Keratinocyte (primary cell): ENCODE data around the gene CACNA1B. TPM values are rescaled to one million over a fixed set of nuclear protein-coding genes. Genes with fewer than 3 reads are reported as not detected.

Experiments
- DNase-seq: peaks from one replicate; pipeline ENCODE4 v3.0.0-alpha.2; 2011; ENCODE audit warnings: low read depth, missing footprints, low spot score
- FAIRE-seq: peaks from 2 replicates; lab custom pipeline; 2011; peaks lifted over from hg19 to GRCh38; lab: Jason Lieb, UNC
- H2AFZ ChIP-seq: 2 replicates; pipeline ENCODE4 v1.6.0; 2012; ENCODE audit warnings: low read length, control low read depth, inconsistent platforms; ENCODE audit not compliant: control insufficient read depth
- H3K27ac ChIP-seq: 2 replicates; pipeline ENCODE4 v1.5.1; 2011; ENCODE audit warnings: low read length; ENCODE audit not compliant: control insufficient read depth, insufficient read depth
- H3K27me3 ChIP-seq: 3 replicates; pipeline ENCODE4 v1.6.0; 2011; ENCODE audit warnings: low read length; ENCODE audit not compliant: control insufficient read depth, insufficient read depth; ENCODE audit errors: extremely low read depth
- H3K36me3 ChIP-seq, 2 experiments: 2 replicates in 1 of 2; 3 replicates in 1 of 2; pipeline ENCODE4 v1.5.1; 2011; ENCODE audit warnings: low read length in 2 of 2, mild to moderate bottlenecking in 1 of 2; ENCODE audit not compliant: control insufficient read depth in 2 of 2, insufficient read depth in 2 of 2; ENCODE audit errors: extremely low read depth in 1 of 2
- H3K4me1 ChIP-seq: 3 replicates; pipeline ENCODE4 v1.5.1; 2011; ENCODE audit warnings: low read length; ENCODE audit not compliant: control insufficient read depth, insufficient read depth; ENCODE audit errors: extremely low read depth
- H3K4me2 ChIP-seq: 3 replicates; pipeline ENCODE4 v1.6.0; 2011; ENCODE audit warnings: low read depth, low read length; ENCODE audit not compliant: control insufficient read depth, insufficient read depth; ENCODE audit errors: extremely low read depth
- H3K4me3 ChIP-seq, 3 experiments: fragments of 200-600 bp in 1 of 3; sonication (generic) in 1 of 3; 2 replicates in 2 of 3; 3 replicates in 1 of 3; pipeline ENCODE4 v1.5.1; 2011 to 2016; ENCODE audit warnings: low read length in 3 of 3, mild to moderate bottlenecking in 3 of 3, control low read depth in 2 of 3, inconsistent platforms in 1 of 3, low read depth in 1 of 3, mixed read lengths in 1 of 3, mixed run types in 1 of 3, moderate library complexity in 1 of 3; ENCODE audit not compliant: control insufficient read depth in 2 of 3, insufficient read depth in 2 of 3; ENCODE audit errors: extremely low read depth in 1 of 3
- H3K79me2 ChIP-seq: 2 replicates; pipeline ENCODE4 v1.6.0; 2012; ENCODE audit warnings: low read length; ENCODE audit not compliant: control insufficient read depth, insufficient read depth
- H3K9ac ChIP-seq: 3 replicates; pipeline ENCODE4 v1.6.0; 2011; ENCODE audit warnings: low read length; ENCODE audit not compliant: control insufficient read depth, insufficient read depth; ENCODE audit errors: extremely low read depth
- H3K9me1 ChIP-seq: 3 replicates; pipeline ENCODE4 v1.6.0; 2011; ENCODE audit warnings: low read length; ENCODE audit not compliant: control insufficient read depth, insufficient read depth; ENCODE audit errors: extremely low read depth
- H3K9me3 ChIP-seq: 2 replicates; pipeline ENCODE4 v1.5.1; 2012; ENCODE audit warnings: low read depth, low read length; ENCODE audit not compliant: control insufficient read depth
- H4K20me1 ChIP-seq: 3 replicates; pipeline ENCODE4 v1.6.0; 2011; ENCODE audit warnings: low read length; ENCODE audit not compliant: control insufficient read depth, insufficient read depth; ENCODE audit errors: extremely low read depth
- EZH2 ChIP-seq: IDR thresholded peaks from one replicate; pipeline ENCODE4 v1.6.1; 2012; ENCODE audit warnings: inconsistent platforms, mild to moderate bottlenecking, low read length, moderate library complexity
- dilution Hi-C: fragments of 300-500 bp; cut with MboI; formaldehyde crosslinking; loops from one replicate; pipeline ENCODE4 v1.7.0; 2020; ENCODE audit warnings: low sequenced_read_pairs; ENCODE audit not compliant: extremely low pct_ligation_motif_present
- polyA plus RNA-seq, 5 experiments: library from polyadenylated mRNA; depleted of rRNA in 3 of 5; stranded (reverse) in 3 of 5; stranded (forward) in 1 of 5; unstranded in 1 of 5; fragments of >200 nt; gene quantifications; 1 replicate in 1 of 5; 2 replicates in 3 of 5; 3 replicates in 1 of 5; pipeline versions ENCODE4 v1.2.1 to v1.2.3, GENCODE V29; 2011 to 2012; ENCODE audit warnings: missing spikeins in 2 of 5, low read depth in 1 of 5, low replicate concordance in 1 of 5
- TF ChIP-seq, protein P1 (sequence below), 3 experiments: IDR thresholded peaks in 1 of 3; conservative IDR thresholded peaks in 1 of 3; optimal IDR thresholded peaks in 1 of 3; 2 replicates in 2 of 3; 3 replicates in 1 of 3; pipeline versions ENCODE3 to v1.5.1; 2011; ENCODE audit warnings: low read length in 3 of 3, mild to moderate bottlenecking in 3 of 3, moderate library complexity in 2 of 3, control low read depth in 1 of 3, inconsistent platforms in 1 of 3; ENCODE audit not compliant: insufficient read depth in 2 of 3; ENCODE audit errors: extremely low read depth in 1 of 3

CACNA1B gene
- polyA plus RNA-seq, 1 donor (not counting 4 experiments of a cell fraction or from before 2014, with no cell fraction given): 0.01 TPM

DNA sequence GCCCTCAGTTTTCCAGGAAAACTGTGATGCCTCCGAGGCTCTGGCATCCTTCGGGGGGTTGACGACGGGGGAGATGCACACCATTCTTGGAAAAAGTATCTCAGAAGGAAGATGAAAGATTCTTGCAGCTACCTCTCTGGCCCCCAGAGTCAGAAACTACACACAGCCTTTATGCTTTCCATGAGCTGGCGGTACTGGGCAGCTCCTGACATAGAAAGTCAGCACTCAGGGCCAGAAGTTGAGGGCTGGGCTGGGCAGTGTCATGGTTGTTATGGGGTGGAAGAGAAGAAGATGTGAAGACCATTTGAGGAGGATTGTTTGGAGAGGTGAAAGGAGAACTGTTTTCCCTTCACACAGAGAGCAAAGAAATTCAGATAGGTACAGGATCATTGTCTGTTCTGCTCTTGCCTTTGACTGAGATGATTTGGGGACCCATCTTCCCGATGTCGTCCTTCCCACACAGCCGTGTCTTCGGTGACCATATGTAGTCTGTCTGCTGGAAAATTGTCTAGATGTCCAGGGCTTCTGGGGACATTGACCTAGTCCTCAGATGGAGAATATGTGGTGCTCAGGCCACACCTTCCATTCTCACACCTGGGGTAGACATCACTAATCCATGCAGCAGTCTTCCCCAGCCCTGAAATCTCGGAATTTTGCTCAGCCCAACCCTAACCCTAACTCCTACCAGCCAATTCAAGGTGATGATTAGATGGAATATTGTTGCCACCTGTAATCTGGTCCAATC is 237.1 kb downstream of the CACNA1B start:
- Histone ChIP-seq H3K36me3 (no peaks in the 10 kb centered on the region), H3K79me2 (no peaks in the 10 kb centered on the region), H3K9me1 (no peaks in the 10 kb centered on the region), H2AFZ (no peak overlapping the region), H3K4me3 (no peak overlapping the region), H3K9ac (no peak overlapping the region), H3K4me2 (no peak overlapping the region), H3K27me3 (no peaks in the 10 kb centered on the region), H3K4me1 (no peaks in the 10 kb centered on the region), H4K20me1 (no peaks in the 10 kb centered on the region), H3K27ac (no peak overlapping the region), H3K9me3 (peaks cover 6% of the 10 kb centered on the region)
- dilution Hi-C loops: no loop called here
- DNase-seq (no peak), FAIRE-seq (no peak)
- TF ChIP-seq, protein P1, sequence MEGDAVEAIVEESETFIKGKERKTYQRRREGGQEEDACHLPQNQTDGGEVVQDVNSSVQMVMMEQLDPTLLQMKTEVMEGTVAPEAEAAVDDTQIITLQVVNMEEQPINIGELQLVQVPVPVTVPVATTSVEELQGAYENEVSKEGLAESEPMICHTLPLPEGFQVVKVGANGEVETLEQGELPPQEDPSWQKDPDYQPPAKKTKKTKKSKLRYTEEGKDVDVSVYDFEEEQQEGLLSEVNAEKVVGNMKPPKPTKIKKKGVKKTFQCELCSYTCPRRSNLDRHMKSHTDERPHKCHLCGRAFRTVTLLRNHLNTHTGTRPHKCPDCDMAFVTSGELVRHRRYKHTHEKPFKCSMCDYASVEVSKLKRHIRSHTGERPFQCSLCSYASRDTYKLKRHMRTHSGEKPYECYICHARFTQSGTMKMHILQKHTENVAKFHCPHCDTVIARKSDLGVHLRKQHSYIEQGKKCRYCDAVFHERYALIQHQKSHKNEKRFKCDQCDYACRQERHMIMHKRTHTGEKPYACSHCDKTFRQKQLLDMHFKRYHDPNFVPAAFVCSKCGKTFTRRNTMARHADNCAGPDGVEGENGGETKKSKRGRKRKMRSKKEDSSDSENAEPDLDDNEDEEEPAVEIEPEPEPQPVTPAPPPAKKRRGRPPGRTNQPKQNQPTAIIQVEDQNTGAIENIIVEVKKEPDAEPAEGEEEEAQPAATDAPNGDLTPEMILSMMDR (optimal IDR thresholded peaks at IDR 0.05 in 1 of 3, IDR thresholded peaks at IDR 0.05 in 1 of 3, conservative IDR thresholded peaks at IDR 0.05 in 1 of 3; ENCODE audit: extremely low read depth in 1 of 3, insufficient read depth in 2 of 3, low read length in 3 of 3): no peak
- TF ChIP-seq EZH2: no peak

DNA sequence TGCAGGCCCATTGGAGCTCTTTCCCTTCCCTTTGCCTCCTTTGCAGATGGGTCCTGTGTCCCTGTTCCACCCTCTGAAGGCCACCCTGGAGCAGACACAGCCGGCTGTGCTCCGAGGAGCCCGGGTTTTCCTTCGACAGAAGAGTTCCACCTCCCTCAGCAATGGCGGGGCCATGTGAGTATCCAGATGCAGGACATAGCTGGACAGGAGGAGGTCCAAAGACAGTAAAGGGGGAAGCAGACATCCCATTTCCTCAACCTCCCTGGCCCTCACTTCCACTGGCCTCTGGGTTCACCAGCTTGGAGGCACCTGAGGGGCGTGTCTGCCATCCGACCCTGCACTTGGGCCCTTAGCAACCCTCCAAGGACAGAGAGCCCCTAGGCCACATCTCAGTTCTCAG is 237.9 kb downstream of the CACNA1B start:
- H4K20me1 ChIP-seq: no peaks in the 10 kb centered on the region
- no peak for TF ChIP-seq EZH2
- TF ChIP-seq, protein P1 (optimal IDR thresholded peaks at IDR 0.05 in 1 of 3, IDR thresholded peaks at IDR 0.05 in 1 of 3, conservative IDR thresholded peaks at IDR 0.05 in 1 of 3; ENCODE audit: extremely low read depth in 1 of 3, insufficient read depth in 2 of 3, low read length in 3 of 3): no peak
- FAIRE-seq (no peak), DNase-seq (no peak)
- no peaks in the 10 kb centered on the region for H3K4me1 ChIP-seq
- dilution Hi-C loops: no loop called here
- H3K79me2 ChIP-seq: no peaks in the 10 kb centered on the region
- no peaks in the 10 kb centered on the region for H3K9me1 ChIP-seq
- H3K9me3 ChIP-seq: peaks cover 6% of the 10 kb centered on the region
- H3K4me2 ChIP-seq: no peak overlapping the region
- no peak overlapping the region for H3K4me3 ChIP-seq
- no peaks in the 10 kb centered on the region for H3K27me3 ChIP-seq
- H3K36me3 ChIP-seq: no peaks in the 10 kb centered on the region
- no peak overlapping the region for H3K9ac ChIP-seq
- no peak overlapping the region for H2AFZ ChIP-seq
- no peak overlapping the region for H3K27ac ChIP-seq
